Measurements from ENCODE around the gene MTRF1L. TPM values are rescaled to one million over a fixed set of nuclear protein-coding genes. Genes with fewer than 3 reads are reported as not detected.

The MTRF1L gene
- total RNA-seq, 1 experiment from 2014 or later: 25.5 TPM

- no TSS peak for BruUV-seq (replicated peaks)
- POLR2A ChIA-PET: interaction anchor here (1.2 kb wide), 1 partner anchor 45 kb away, joined by 3 read pairs; no protein-coding TSS in a partner anchor
- CTCF ChIA-PET: interaction anchor here (0.5 to 5.5 kb wide), 6 partner anchors 48 to 204 kb away, joined by 3 to 130 read pairs (median 4); no protein-coding TSS in a partner anchor
- Mint-ChIP-seq H3K4me1 (ENCODE audit: insufficient read depth, unreplicated experiment) (peaks cover 15% of the 10 kb centered on the region), H3K9me3 (ENCODE audit: unreplicated experiment) (no peaks in the 10 kb centered on the region), H3K27me3 (ENCODE audit: insufficient read depth, unreplicated experiment) (peaks cover 19% of the 10 kb centered on the region), H3K36me3 (ENCODE audit: insufficient read depth, unreplicated experiment) (no peaks in the 10 kb centered on the region), H3K4me3 (ENCODE audit: unreplicated experiment) (no peak overlapping the region), H3K27ac (ENCODE audit: low read depth, unreplicated experiment) (no peak overlapping the region)
- intact Hi-C loops (cut with micrococcal nuclease): loop anchor here (5.0 kb wide), 1 partner anchor 360 kb away; no protein-coding TSS in a partner anchor
- TF ChIP-seq CTCF (IDR thresholded peaks at IDR 0.05; ENCODE audit: unreplicated experiment): no peak
- DNase-seq (ENCODE audit: unreplicated experiment): peak; percentile 34
Measured at GRCh38 chr6:152952045-152952444, 50.5 kb downstream of the MTRF1L start.

GRCh38 chr6:152950240-152950639 is 52.3 kb downstream of the MTRF1L start:
- CTCF ChIA-PET: interaction anchor here (0.6 to 5.5 kb wide), 7 partner anchors 35 to 432 kb away, joined by 3 to 130 read pairs (median 5); partner anchors contain the start of gene VIP
- TF ChIP-seq CTCF (IDR thresholded peaks at IDR 0.05; ENCODE audit: unreplicated experiment): no peak

GRCh38 chr6:152948150-152948768 is 54.2 kb downstream of the MTRF1L start:
- ChIA-PET CTCF (interaction anchor here (0.5 to 5.5 kb wide), 39 partner anchors 9 to 820 kb away, joined by 3 to 130 read pairs (median 4); partner anchors contain the start of gene VIP), POLR2A (interaction anchor here (0.7 to 1.9 kb wide), 5 partner anchors 32 to 906 kb away, joined by 3 to 9 read pairs (median 3); no protein-coding TSS in a partner anchor)
- DNase-seq (ENCODE audit: unreplicated experiment): peak; percentile 71
- intact Hi-C loops (cut with micrococcal nuclease): loop anchor here (1.0 kb wide), 2 partner anchors 84 to 200 kb away; no protein-coding TSS in a partner anchor
- H3K9me3 Mint-ChIP-seq (ENCODE audit: unreplicated experiment): no peaks in the 10 kb centered on the region
- BruUV-seq (replicated peaks): no TSS peak
- H3K27me3 Mint-ChIP-seq (ENCODE audit: insufficient read depth, unreplicated experiment): peaks cover 19% of the 10 kb centered on the region
- H3K36me3 Mint-ChIP-seq (ENCODE audit: insufficient read depth, unreplicated experiment): no peaks in the 10 kb centered on the region
- H3K4me3 Mint-ChIP-seq (ENCODE audit: unreplicated experiment): no peak overlapping the region
- TF ChIP-seq CTCF (IDR thresholded peaks at IDR 0.05; ENCODE audit: unreplicated experiment): peak; percentile 77
- peaks cover 15% of the 10 kb centered on the region for H3K4me1 Mint-ChIP-seq (ENCODE audit: insufficient read depth, unreplicated experiment)
- no peak overlapping the region for H3K27ac Mint-ChIP-seq (ENCODE audit: low read depth, unreplicated experiment)

More at GRCh38 chr6:152950240-152950639, 52.3 kb downstream of the MTRF1L start:
- H3K27me3 Mint-ChIP-seq (ENCODE audit: insufficient read depth, unreplicated experiment): peaks cover 19% of the 10 kb centered on the region
- BruUV-seq (replicated peaks): no TSS peak
- no peaks in the 10 kb centered on the region for H3K36me3 Mint-ChIP-seq (ENCODE audit: insufficient read depth, unreplicated experiment)
- no peaks in the 10 kb centered on the region for H3K9me3 Mint-ChIP-seq (ENCODE audit: unreplicated experiment)
- H3K27ac Mint-ChIP-seq (ENCODE audit: low read depth, unreplicated experiment): no peak overlapping the region
- intact Hi-C loops (cut with micrococcal nuclease): loop anchor here (5.0 kb wide), 1 partner anchor 362 kb away; no protein-coding TSS in a partner anchor
- peaks cover 15% of the 10 kb centered on the region for H3K4me1 Mint-ChIP-seq (ENCODE audit: insufficient read depth, unreplicated experiment)
- DNase-seq (ENCODE audit: unreplicated experiment): no peak
- no peak overlapping the region for H3K4me3 Mint-ChIP-seq (ENCODE audit: unreplicated experiment)
- POLR2A ChIA-PET: interaction anchor here (1.1 kb wide), 1 partner anchor 86 kb away, joined by 3 read pairs; no protein-coding TSS in a partner anchor

- Mint-ChIP-seq H3K27me3 (ENCODE audit: insufficient read depth, unreplicated experiment) (peaks cover 19% of the 10 kb centered on the region), H3K27ac (ENCODE audit: low read depth, unreplicated experiment) (no peak overlapping the region), H3K9me3 (ENCODE audit: unreplicated experiment) (no peaks in the 10 kb centered on the region), H3K4me3 (ENCODE audit: unreplicated experiment) (no peak overlapping the region), H3K4me1 (ENCODE audit: insufficient read depth, unreplicated experiment) (peaks cover 11% of the 10 kb centered on the region), H3K36me3 (ENCODE audit: insufficient read depth, unreplicated experiment) (no peaks in the 10 kb centered on the region)
- TF ChIP-seq CTCF (IDR thresholded peaks at IDR 0.05; ENCODE audit: unreplicated experiment): no peak
- no peak for DNase-seq (ENCODE audit: unreplicated experiment)
- no TSS peak for BruUV-seq (replicated peaks)
- intact Hi-C loops (cut with micrococcal nuclease): loop anchor here (2.0 kb wide), 1 partner anchor 394 kb away; no protein-coding TSS in a partner anchor
- ChIA-PET CTCF (interaction anchor here (0.5 to 5.5 kb wide), 9 partner anchors 81 to 699 kb away, joined by 3 to 130 read pairs (median 3); partner anchors contain the start of gene VIP), POLR2A (interaction anchor here (0.7 to 1.9 kb wide), 4 partner anchors 30 to 1030 kb away, joined by 3 to 9 read pairs (median 3); no protein-coding TSS in a partner anchor)
Measured at GRCh38 chr6:152946995-152947394, 55.5 kb downstream of the MTRF1L start.
